Cardiac fibroblast (primary cell): Measurements from ENCODE around the gene SMLR1.

Source experiments
- DNase-seq, 2 donors: peaks; one replicate each; pipeline versions ENCODE4 v3.0.0 to v3.0.0-alpha.2; 2010; ENCODE audit warnings: low read depth in 2 of 2
- H3K4me3 ChIP-seq, 2 donors: replicated peaks in 1 of 2; 1 replicate in 1 of 2; 2 replicates in 1 of 2; pipeline ENCODE4 v1.5.1; 2011; ENCODE audit warnings: low read depth in 2 of 2, low read length in 2 of 2, mild to moderate bottlenecking in 2 of 2, moderate library complexity in 1 of 2
- TF ChIP-seq, protein P1 (sequence below): IDR thresholded peaks from one replicate; pipeline ENCODE4 v1.5.1; 2011; ENCODE audit warnings: low read depth, mild to moderate bottlenecking, low read length, inconsistent platforms

Gene SMLR1

DNA sequence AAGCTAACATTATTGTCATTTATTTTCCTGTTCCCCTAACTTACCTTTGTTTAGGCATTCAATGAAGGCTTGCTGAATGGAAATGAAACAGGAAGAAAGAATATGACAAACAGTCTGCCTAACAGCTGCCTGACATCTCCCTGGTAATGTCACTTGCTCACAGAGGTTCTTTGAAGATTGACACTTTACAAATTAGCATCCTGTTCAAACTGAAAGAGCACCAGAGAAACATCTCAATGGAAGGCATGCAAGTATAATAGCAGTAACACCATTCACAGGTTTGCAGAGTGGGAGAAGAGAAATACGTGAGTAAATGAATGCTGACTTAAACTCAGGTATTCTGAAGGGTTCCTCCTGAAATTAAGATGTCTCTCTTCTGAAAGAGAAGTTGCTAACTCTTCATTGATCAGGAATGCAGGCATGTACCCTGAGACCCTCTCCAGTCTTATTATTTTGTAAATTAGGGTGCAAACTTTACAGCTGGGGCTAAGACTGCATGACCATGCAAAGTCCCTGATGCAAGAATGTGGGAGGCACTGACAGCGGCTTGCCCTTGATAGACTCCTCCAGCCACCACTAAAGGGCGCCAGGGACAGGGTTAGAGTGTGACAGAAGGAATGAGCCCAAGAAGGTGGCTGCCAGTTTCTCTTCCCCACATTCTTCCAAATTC lies 1.3 kb upstream of the SMLR1 start:
- no peak for DNase-seq
- no peak overlapping the region for H3K4me3 ChIP-seq

DNA sequence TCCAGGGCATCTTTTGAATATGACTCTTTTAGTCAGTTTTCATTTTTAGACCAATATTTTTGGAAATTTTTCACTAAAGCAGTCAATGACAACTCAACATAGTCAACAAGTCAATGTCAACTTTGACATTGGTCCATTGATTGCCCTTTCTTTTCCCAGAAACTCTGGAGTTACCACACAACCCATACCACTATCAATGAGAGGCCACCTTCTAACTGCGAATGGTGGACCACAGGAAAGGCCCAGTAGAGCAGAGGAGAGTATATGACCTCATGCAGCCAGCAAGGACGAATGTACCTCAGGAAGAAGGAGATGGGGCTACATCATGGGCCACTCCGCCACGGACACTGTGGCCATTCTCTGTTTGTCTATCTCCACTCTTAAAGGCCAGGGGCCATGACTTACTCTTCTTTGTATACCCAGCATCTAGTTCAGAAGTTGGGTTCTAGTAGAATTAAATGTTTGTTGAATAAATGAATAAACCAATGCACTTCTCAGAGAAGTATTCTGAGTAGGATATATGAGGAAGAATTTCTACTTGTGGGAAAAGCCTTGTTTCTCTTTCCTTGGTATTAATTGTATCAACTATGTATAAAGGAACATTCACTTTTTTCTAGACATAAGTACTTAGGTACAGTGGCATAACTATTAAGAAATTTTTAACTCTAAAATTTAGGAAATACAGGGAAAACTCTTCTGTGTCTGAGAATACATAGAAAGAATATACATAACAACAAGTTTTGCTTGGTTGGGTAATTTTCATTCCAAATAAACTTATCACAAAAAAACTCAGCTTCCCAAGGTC lies 562 bp upstream of the SMLR1 start:
- DNase-seq, result no peak
- H3K4me3 ChIP-seq, result no peak overlapping the region
- TF ChIP-seq, protein P1, sequence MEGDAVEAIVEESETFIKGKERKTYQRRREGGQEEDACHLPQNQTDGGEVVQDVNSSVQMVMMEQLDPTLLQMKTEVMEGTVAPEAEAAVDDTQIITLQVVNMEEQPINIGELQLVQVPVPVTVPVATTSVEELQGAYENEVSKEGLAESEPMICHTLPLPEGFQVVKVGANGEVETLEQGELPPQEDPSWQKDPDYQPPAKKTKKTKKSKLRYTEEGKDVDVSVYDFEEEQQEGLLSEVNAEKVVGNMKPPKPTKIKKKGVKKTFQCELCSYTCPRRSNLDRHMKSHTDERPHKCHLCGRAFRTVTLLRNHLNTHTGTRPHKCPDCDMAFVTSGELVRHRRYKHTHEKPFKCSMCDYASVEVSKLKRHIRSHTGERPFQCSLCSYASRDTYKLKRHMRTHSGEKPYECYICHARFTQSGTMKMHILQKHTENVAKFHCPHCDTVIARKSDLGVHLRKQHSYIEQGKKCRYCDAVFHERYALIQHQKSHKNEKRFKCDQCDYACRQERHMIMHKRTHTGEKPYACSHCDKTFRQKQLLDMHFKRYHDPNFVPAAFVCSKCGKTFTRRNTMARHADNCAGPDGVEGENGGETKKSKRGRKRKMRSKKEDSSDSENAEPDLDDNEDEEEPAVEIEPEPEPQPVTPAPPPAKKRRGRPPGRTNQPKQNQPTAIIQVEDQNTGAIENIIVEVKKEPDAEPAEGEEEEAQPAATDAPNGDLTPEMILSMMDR, result no peak

More for the DNA sequence above, 1.3 kb upstream of the SMLR1 start:
- TF ChIP-seq, protein P1, result no peak

DNA sequence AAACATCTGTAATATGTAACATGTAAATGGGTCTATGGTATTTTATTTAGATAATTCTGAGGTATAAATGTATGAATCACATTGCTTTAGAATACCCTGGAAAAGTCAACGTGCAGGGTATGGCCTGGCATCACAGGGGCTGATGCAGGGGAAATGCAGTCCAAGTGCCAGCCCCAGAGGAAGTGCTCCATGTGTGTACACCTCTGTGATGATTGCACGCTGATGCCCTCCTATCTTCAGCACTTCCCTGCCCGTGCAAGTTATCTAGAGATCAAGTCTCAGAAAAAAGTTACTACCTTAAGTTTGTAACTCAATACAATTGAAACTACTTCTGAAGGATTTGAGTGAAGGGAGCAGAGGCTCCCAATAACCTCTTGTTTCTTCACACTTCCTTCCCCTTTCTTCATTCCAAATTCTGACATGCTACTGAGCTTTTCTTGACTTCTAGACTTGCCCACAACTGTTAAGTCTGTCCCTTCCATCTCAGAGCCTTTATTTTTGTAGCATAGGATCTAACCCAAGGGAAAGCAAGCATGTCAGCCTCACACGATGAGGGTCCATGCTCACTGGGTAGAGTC lies 2.2 kb downstream of the SMLR1 start:
- no peak for DNase-seq
- TF ChIP-seq, protein P1, result no peak
- no peak overlapping the region for H3K4me3 ChIP-seq

DNA sequence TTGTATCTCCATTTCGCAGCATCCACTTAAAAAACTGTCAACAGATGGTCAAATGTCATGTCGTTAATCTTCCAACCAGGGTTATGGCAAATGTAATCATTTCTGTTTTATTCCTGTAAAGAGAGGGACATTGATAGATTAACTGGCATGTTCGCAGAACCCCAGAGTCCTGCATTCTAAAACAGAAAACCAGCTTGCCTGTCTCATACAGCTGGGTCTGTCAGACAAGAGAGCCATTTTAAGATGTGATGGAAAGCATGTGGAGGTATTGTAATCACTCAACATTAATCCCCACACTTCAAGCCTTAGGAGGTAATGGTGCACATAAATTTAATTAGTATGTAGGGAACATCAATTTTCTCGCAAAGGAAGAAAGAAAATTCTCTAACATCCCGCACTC lies 4.4 kb downstream of the SMLR1 start:
- no peak for DNase-seq
- H3K4me3 ChIP-seq, result no peak overlapping the region
- TF ChIP-seq, protein P1, result no peak

DNA sequence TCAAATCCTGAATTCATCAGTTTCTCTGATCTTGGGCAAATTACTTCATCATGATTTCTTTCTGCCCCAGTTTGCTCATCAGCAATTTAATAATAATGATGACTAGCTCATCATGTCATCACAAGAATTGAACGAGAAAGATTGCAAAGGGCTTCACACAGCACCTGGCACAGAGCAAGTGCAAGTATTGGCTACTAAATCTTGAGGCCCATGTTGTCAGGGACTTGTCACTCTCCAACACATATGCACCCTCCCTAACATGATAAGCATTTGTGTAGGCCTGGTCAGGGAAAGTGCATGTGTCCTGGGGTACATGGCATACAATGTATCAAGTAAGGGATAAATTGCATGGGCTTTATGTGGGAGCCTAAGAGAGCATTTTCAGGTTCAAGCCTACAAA lies 6.4 kb downstream of the SMLR1 start:
- DNase-seq, result no peak
- no peak overlapping the region for H3K4me3 ChIP-seq
- TF ChIP-seq, protein P1, result no peak

DNA sequence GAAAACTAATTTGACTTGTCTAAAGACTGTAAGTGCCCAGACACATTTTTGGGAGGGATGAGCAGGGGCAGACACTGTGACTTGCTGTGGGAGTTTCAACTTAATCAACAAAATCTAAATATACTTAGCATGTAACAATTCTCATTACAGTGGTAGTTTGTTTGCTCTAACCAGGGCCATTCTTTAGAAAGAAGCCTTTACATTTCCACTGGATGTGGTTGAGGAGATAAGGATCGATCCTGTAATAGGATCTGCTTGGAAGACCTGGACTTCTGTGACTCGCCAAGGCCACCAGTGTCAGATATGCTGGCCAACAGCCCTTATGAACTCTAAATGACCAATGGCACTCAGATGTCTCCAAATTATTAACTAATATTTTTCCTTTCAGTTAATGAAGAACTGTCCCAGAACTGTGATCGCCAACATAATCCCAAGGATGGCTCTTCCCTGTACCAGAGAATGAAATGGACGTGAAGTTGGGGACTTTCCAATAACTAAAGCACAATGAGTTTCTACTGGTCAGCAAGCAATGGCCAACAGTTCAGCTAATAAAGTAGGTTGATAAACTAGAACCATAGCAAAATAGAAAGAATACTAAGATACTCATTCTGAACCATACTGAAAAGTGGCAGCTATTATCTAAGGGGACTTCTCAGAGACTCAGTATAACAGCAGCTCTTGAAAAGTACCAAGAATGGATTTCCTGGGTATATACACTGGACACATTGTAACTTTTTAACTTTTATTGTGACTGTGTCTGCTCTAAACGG lies 7.5 kb downstream of the SMLR1 start:
- H3K4me3 ChIP-seq, result no peak overlapping the region
- TF ChIP-seq, protein P1, result no peak
- no peak for DNase-seq
